ENCODE measurements around the gene SLC2A1.
A peak's percentile ranks its signal among the peaks of the same experiment; 100 is the strongest.

Gene SLC2A1

DNA sequence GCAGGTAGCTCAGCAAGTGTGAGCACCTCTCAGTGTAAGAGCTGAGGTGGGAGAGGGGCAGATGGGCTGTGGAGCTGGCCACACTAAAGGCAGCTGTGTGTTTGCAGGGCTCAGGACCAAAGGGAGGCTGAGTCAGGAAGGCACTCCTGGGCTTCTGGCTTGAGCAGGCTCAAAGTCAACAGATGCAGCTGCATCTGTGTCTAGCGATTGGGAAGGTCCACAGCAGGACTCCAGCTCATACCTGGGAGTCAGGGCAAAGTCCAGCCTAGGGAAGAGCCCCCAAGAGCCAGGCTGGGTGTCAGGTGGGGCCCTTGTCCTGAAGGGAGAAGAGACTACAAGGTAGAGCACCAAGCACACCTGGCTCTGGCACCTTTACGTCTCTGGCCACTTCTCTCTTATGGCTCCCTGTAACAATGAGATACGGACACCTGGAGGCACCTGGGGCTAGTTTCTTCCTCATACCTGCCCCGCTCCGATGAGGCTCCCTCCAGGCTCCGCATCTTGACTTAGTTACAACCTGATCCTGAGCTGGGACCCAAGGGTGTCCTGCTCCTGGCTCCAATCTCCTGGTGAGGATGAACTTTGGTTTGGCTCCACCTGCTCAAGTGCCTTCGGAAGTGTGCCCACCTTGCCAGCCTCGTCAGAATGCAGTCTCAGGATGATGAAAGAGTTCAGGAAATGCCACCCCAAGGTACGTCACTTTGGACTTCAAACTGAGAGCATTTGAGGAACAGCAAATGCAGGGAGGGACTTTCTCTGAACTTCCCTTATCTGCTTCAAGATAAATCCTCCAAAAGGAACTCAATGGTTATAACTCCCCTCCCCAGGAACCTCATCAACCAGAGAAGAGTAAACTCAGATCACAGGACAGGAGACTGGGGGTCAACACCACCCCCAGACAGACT is 21.5 kb upstream of the SLC2A1 start:
- DNase-seq: no peak

DNA sequence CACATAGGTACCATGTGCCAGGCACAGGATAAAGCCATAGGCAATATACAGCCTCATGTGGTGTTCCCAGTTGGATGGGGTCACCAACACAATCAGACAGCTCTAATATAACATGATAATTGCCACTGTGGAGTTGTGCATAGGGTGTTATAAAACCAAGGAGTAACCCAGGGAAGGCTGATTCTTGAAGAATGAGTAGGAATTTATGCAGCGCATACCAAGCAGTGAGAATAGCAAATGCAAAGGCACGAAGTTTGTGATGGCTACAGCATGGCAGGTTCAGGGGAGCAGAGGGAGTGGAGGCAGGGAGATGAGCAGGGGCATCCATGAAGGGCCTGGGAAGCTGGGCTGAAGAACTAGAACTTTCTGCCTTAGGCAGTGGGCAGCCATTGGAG is 20.4 kb upstream of the SLC2A1 start:
- no peak for DNase-seq

- no peak for DNase-seq
Measured at GRCh38 chr1:42978317-42979035, 19.8 kb upstream of the SLC2A1 start.

- no peak for DNase-seq
Measured at GRCh38 chr1:42977653-42978052, 19.0 kb upstream of the SLC2A1 start.

DNA sequence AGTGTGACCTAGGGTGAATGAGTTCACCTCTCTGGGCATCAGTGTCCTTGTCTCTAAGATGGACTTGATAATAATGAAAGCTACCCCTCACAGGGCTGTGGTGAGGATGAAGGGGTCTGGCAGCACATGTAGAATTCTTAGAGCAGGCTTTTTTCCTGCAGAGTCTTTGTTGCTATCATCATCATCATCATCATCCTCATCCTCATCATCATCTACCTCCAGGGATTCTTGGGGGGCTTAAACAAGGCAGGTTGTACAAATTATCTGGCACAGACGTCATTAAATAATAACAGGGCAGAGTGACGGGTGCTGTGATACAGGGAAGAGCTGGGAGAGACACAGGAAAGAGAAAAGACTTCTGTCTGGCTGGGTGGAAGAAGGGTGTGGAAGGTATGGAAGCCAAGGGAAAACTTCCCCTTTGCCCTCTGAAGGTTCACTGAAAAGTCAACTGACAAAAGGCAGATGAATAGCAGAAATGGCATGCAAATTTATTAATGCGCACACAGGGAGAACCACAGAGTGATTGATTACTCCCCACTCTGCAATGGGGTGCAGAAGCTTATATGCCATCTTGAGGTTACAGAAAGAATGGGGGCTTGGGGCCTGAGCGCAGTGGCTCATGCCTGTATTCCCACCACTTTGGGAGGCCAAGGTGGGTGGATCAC is 17.0 kb upstream of the SLC2A1 start:
- no peak for DNase-seq

DNA sequence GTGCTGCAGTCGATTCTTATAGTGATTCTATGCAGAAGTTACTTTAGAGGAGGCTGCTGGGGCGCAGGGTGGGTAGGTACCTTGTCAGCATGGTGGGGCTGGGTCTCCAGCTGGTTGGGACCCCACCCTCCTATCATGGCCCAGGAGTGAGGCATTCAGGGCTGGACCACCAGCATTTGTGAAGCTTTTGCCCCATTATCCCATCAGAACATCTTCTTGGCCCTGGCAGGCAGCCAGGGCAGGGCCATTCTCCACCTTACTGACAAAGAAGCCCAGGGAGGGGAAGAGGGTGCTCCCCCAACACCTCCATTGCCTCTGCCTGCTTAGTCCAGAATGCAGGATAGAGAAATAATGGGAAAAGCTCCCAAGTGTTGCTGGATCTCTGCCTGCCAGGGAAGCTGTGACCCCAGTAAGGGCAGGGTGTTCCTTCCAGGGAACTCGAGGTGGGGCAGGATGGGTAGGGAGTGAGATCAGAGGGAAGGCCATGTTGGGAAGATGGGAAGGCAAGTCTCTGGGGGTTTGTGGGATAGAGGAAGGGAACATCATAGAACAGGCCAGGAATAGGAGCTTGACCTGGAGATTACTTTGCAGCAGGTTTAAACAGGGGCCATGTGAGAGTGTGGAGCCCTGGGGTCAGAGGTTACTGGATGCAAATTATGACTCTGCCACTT is 16.2 kb upstream of the SLC2A1 start:
- DNase-seq: no peak

DNA sequence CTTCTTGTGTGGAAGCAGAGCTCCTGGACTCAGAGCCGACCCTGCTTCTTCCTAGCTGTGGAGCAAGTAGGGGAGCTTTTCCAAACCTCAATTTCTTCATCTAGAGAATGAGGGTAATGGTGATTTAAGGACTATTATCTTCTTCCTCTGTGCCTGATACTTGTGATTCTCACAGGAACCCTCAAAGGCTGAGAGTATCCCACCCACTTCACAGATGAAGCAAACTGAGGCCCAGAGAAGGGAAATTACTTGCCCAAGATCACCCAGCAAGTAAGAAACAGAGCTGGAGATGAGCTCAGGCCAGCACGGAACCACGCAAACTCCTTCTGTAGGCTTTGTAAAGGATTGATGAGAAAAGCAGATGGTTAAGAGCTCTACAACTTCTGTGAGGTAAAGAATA is 15.1 kb upstream of the SLC2A1 start:
- DNase-seq: no peak

DNA sequence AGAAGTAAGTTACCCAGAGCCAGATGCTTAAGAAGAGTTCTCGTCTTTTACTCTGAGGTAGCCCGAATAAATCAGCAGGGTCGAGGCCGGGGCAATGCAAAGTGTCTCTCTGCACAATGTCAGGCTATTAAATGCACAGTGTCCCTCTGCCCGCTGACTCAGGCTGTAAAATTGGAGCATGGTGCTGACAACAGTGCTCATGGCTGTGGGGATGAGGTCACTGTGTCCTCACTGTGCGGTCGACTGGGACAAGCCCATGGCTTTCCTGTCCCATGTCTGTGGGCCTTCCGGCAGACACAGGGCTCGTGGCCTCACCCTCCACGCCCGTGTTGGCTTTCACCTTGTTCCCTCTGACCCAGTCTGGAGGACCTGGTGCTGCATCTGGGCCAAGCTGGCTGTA is 14.6 kb upstream of the SLC2A1 start:
- DNase-seq: no peak

DNA sequence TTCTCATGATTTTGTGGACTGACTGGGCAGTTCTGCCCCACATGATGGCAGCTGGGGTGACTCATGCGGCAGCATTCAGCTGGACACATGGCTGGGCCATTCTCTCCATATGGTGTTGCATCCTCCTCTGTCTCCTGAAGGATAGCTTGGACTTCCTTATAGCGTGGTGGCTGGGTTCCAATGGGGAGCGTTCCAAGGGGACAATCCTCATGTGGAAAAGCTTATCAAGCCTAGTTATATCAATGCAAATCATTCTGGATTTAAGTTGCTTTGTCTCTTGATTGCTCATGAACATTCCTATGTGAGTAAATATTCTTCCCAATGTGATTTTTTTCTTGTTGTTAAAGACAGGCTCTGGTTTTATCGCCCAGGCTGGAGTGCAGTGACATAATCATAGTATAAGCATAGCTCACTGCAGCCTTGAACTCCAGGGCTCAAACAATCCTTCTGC is 13.2 kb upstream of the SLC2A1 start:
- no peak for DNase-seq

DNA sequence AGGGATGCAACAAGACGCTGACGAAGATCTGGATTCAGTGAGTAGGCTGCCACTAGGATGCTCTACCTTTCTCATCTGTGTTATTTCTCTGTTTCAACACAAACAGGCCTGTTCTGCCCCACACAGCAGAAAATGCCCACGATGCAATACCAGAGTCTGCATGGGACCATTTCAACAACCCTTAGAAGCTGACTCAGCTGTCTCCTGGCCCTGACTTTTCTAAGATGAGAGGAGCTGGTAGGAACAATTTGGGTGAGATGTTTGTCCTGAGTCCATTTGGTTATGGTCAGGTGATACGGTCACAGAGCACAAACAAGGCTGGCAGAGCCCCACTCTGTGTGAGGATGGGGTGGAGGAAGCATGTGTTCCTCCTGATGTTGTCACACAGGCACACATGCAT is 11.5 kb upstream of the SLC2A1 start:
- no peak for DNase-seq

DNA sequence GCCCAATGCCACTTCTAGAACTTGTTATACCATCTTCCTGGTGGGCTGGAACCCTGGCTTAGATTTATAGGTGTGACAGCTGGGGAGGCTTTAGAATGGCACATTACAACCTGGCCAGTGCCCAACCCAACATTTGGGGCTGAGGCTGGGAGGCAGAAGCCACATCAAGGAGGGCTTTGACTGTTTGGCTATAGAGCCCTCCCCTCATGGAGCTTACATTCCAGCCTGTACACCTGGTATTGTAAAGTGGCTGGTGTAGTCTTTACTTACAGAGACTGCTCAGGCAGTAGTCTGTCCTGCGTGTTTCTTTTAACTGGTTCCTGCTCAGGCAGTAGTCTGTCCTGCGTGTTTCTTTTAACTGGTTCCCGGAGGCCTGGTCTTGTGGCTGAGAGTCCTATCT is 10.0 kb upstream of the SLC2A1 start:
- no peak for DNase-seq

DNA sequence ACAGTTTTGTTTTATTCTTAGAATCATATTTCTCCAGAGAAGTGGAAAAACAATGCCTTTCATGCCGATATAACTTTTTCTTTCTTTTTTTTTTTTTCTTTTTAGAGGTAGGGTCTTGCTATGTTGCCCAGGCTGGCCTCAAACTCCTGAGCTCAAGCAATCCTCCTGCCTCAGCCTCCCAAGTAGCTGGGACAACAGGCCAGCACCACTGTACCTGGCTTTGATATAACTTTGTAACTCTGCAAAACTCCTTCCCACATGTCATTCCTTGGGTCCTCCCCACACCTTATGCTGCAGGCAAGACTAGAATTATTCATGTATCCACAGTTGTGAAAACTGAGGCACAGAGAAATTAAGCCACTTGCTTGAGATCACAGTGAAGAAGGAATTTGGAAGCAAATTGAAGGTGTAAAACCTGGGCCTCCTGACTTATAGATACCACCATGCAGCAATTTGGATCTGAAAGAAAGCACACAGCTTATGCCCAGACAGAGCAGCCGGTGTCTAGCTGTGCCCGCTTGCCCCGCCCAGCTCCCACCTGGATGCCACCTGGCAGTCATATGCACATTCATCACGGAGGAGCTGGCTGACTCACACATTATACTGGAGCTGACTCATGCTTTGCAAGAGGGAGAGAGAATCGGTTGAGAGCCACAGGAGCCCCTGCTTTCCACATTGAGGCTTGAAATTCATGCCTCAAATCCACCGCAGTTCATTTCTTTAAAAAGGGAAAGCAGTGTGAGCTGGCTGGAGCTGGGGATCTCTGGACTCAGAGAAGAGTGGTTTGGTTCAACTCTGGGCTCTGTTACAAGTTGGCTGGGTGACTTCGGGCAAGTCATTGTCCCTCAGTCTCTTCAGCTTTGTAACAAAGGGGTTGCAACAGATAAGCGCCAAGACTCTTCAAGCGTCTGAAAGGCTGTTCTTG is 8.3 kb upstream of the SLC2A1 start:
- peak; percentile 55 to 86 (median 77) for DNase-seq

- DNase-seq: no peak
Measured at GRCh38 chr1:42965378-42965777, 6.7 kb upstream of the SLC2A1 start.

- DNase-seq: no peak
Measured at GRCh38 chr1:42964044-42964812, 5.6 kb upstream of the SLC2A1 start.

GRCh38 chr1:42963378-42964043 is 4.8 kb upstream of the SLC2A1 start:
- peak in 2 of 3 experiments; percentile 43 to 55 for DNase-seq

DNA sequence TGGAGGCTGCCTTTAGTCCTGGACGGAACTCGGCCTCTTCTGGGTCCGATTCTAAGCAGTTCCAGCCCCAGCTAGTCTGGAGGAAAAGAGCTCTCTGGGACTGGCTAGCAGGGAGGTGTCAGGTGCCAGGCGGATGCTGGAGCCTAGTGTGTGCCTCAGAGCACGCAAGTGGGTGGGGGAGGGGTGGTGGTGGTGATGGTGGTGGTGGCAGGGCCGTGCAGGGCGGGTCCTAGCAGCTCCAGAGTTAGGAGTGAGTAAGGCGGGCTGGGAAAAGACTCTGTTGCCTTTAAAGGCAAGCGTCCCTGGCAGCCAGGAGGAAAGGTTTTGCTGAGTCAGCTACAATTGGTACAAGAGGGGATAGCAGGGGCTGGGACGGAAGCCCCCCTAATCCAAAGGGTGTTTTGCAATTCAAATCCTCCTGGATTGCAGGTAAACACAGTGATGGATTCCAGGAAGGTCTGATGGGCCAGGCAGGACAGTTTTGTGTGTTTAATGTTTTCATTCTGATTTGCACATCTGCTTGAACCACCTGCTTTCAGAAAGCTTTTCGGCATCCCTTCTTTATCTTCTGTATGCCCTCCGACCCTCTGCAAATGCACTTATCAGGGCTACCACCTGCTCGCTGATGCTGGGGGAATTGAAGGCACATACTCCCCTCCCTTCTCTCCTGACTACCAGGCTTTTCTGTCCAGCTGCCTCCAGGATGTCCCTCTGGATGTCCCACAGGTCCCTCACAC is 4.1 kb upstream of the SLC2A1 start:
- peak; percentile 51 to 73 (median 56) for DNase-seq

DNA sequence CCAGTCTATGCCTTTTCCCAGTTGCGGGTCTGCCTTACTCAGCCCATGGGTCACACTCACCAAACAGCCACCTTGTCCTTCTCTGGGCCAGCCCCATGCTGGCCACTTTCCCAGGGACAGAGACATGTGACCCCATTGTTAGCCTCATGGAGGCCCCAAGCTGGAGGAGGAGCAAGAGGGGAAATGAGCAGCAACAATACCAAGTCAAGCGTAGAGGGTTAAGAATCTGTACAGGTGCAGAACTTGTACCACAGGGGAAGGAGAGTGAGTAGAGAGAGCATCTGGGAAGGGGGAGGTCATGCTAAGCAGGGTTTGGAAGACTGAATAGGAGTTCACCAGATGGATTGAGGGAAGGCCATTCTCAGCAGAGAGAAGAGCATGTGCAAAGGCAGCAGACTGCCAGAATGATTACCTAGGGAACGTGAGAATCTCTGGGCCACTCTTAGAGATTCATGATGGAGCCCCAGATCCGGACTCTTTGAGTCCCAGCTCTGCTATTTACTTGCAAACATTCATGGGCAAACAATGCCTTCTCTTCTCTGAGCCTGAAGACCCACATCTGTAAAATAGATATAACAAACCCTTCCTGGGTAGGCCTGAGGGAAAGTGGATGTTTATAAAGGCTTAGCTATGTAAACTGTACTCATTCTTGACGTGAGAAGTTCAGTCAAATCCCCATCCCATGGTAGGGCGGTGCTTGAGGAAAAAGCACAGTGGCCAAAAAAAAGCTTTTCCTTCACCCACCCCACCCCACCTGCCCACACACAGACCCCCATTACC is 2.8 kb upstream of the SLC2A1 start:
- DNase-seq: no peak

GRCh38 chr1:42960566-42961311 is 2.1 kb upstream of the SLC2A1 start:
- no peak for DNase-seq

Data from NCI-H1417 (cell line).